K562 (cell line): ENCODE data around the gene TTLL3. TPM values are rescaled to one million over a fixed set of nuclear protein-coding genes. Genes with fewer than 3 reads are reported as not detected.

ENCODE experiments used
- BDP1 ChIP-seq: IDR thresholded peaks from 3 replicates; pipeline ENCODE4 v1.6.1; 2011; ENCODE audit not compliant: insufficient read length, insufficient read depth
- CBFA2T2 ChIP-seq: fragments of 450-650 bp; conservative IDR thresholded peaks from 2 replicates; pipeline ENCODE4 v1.6.1; 2017; ENCODE audit warnings: mild to moderate bottlenecking
- FOS ChIP-seq: IDR thresholded peaks from 3 replicates; pipeline ENCODE4 v1.6.1; 2011; ENCODE audit not compliant: insufficient read length; ENCODE audit errors: extremely low read depth
- FOXM1 ChIP-seq, 2 experiments: fragments of 450-650 bp in 1 of 2; sonication (generic) in 1 of 2; formaldehyde crosslinking in 1 of 2; IDR thresholded peaks; 2 replicates each; pipeline versions ENCODE4 v1.6.1 to v1.9.0; 2017 to 2022; ENCODE audit warnings: low read depth in 2 of 2, mild to moderate bottlenecking in 2 of 2, missing genetic modification reagents in 1 of 2, moderate library complexity in 1 of 2
- MECOM ChIP-seq: fragments of 250-450 bp; sonication (Bioruptor Pico); IDR thresholded peaks from 2 replicates; pipeline ENCODE4 v1.8.0; 2022; ENCODE audit warnings: inconsistent platforms
- MTA2 ChIP-seq: fragments of 450-650 bp; IDR thresholded peaks from 2 replicates; pipeline ENCODE4 v1.6.1; 2016; ENCODE audit warnings: low read depth
- NUFIP1 ChIP-seq: fragments of 450-650 bp; IDR thresholded peaks from 2 replicates; pipeline ENCODE4 v1.6.1; 2018; ENCODE audit not compliant: partially characterized antibody
- PHF8 ChIP-seq: fragments of 200-600 bp; sonication (generic); IDR thresholded peaks from 2 replicates; pipeline ENCODE4 v1.6.1; 2012; ENCODE audit warnings: mixed run types, mild to moderate bottlenecking, inconsistent platforms, low read length, moderate library complexity, borderline replicate concordance
- POLR2AphosphoS5 ChIP-seq: IDR thresholded peaks from 2 replicates; pipeline ENCODE4 v1.6.1; 2011; ENCODE audit warnings: mild to moderate bottlenecking, low read depth, low read length, moderate library complexity; ENCODE audit not compliant: control insufficient read depth, insufficient read depth
- RB1 ChIP-seq: fragments of 450-650 bp; IDR thresholded peaks from 2 replicates; pipeline ENCODE4 v1.6.1; 2017; ENCODE audit warnings: low read depth, mild to moderate bottlenecking
- SREBF2 ChIP-seq: sonication (generic); formaldehyde crosslinking; IDR thresholded peaks from 2 replicates; pipeline ENCODE4 v1.4.0; 2020; ENCODE audit warnings: mild to moderate bottlenecking, missing genetic modification reagents
- SRSF1 ChIP-seq: fragments of 200-400 bp; formaldehyde crosslinking; IDR thresholded peaks from 2 replicates; pipeline ENCODE4 v1.6.1; 2017; ENCODE audit warnings: mild to moderate bottlenecking, low read depth, low read length, moderate library complexity
- ZNF644 ChIP-seq: fragments of 200-800 bp; sonication (Bioruptor generic); IDR thresholded peaks from 2 replicates; pipeline ENCODE4 v1.6.1; 2016; ENCODE audit warnings: low read depth, missing genetic modification characterization, missing compliant biosample characterization
- ZSCAN32 ChIP-seq: fragments of 450-650 bp; formaldehyde crosslinking; IDR thresholded peaks from 2 replicates; pipeline ENCODE4 v1.4.0; 2020; ENCODE audit warnings: mild to moderate bottlenecking, moderate library complexity
- polyA plus RNA-seq, 8 experiments: library from polyadenylated mRNA; depleted of rRNA in 4 of 8; stranded (reverse) in 5 of 8; unstranded in 3 of 8; fragments of >200 nt; fragmentation: Nextera tagmentation in 2 of 8; fragmentation: Illumina TruSeq in 1 of 8; extraction: Ambion mirVana in 2 of 8; extraction: Trizol in 1 of 8; gene quantifications; 2 replicates each; pipeline versions ENCODE4 v1.2.1 to v1.2.3, GENCODE V29; 2011 to 2014; ENCODE audit warnings: inconsistent platforms in 1 of 8, missing spikeins in 1 of 8
- total RNA-seq, 7 experiments: library from RNA; depleted of rRNA in 6 of 7; stranded (reverse); fragments of >200 nt in 6 of 7; fragmentation: Illumina TruSeq in 2 of 7; extraction: Trizol in 2 of 7; gene quantifications; 2 replicates each; pipeline versions ENCODE4 v1.2.1 to v1.2.3, GENCODE V29; 2011 to 2021; ENCODE audit warnings: low replicate concordance in 1 of 7
- TF ChIP-seq, protein P1 (sequence below), 2 experiments: fragments of 450-650 bp; IDR thresholded peaks; 2 replicates each; pipeline ENCODE4 v1.6.1; 2016; ENCODE audit warnings: mild to moderate bottlenecking in 2 of 2, borderline replicate concordance in 1 of 2, low read depth in 1 of 2, moderate library complexity in 1 of 2
- TF ChIP-seq, protein P2 (sequence below): sonication (generic); formaldehyde crosslinking; IDR thresholded peaks from 2 replicates; pipeline ENCODE4 v1.8.0; 2022; ENCODE audit warnings: mild to moderate bottlenecking, missing genetic modification reagents, borderline replicate concordance
- TF ChIP-seq, protein P3 (sequence below): fragments of 250-450 bp; sonication (Bioruptor Pico); IDR thresholded peaks from 2 replicates; pipeline ENCODE4 v1.8.0; 2022; ENCODE audit warnings: inconsistent platforms, mild to moderate bottlenecking, moderate library complexity, borderline replicate concordance

Gene TTLL3
- total and polyA plus RNA-seq, 9 of the 15 experiments (the other 6 are each of a cell fraction or from before 2014, with no cell fraction given) = 8.9 to 106 (median 33.2) TPM

DNA sequence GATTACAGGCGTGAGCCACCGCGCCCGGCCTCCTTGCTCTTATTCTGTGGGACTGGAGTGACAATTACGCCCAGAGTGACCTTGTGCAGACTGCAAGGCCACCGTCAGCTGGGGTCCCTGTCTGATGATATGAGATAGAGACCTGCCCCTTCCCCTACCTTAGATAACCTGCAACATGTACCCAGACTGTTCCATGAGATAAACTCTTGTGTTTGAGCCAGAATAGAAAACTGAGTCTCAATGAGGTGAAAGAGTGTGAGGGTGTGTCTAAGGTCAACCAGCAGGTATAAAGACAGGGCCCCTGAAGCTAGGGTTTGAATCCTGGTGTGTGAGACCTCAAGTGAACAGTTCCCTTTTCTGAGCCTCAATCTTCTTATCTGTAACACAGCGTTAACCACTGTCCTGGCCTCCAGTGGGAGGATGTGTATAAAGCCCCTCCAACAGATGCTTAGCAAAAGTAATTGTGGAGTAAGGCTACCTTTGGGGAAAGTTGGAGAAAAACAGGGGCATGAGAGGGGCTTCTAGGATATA is 23.8 kb upstream of the TTLL3 start (continued):
- TF ChIP-seq, protein P1, sequence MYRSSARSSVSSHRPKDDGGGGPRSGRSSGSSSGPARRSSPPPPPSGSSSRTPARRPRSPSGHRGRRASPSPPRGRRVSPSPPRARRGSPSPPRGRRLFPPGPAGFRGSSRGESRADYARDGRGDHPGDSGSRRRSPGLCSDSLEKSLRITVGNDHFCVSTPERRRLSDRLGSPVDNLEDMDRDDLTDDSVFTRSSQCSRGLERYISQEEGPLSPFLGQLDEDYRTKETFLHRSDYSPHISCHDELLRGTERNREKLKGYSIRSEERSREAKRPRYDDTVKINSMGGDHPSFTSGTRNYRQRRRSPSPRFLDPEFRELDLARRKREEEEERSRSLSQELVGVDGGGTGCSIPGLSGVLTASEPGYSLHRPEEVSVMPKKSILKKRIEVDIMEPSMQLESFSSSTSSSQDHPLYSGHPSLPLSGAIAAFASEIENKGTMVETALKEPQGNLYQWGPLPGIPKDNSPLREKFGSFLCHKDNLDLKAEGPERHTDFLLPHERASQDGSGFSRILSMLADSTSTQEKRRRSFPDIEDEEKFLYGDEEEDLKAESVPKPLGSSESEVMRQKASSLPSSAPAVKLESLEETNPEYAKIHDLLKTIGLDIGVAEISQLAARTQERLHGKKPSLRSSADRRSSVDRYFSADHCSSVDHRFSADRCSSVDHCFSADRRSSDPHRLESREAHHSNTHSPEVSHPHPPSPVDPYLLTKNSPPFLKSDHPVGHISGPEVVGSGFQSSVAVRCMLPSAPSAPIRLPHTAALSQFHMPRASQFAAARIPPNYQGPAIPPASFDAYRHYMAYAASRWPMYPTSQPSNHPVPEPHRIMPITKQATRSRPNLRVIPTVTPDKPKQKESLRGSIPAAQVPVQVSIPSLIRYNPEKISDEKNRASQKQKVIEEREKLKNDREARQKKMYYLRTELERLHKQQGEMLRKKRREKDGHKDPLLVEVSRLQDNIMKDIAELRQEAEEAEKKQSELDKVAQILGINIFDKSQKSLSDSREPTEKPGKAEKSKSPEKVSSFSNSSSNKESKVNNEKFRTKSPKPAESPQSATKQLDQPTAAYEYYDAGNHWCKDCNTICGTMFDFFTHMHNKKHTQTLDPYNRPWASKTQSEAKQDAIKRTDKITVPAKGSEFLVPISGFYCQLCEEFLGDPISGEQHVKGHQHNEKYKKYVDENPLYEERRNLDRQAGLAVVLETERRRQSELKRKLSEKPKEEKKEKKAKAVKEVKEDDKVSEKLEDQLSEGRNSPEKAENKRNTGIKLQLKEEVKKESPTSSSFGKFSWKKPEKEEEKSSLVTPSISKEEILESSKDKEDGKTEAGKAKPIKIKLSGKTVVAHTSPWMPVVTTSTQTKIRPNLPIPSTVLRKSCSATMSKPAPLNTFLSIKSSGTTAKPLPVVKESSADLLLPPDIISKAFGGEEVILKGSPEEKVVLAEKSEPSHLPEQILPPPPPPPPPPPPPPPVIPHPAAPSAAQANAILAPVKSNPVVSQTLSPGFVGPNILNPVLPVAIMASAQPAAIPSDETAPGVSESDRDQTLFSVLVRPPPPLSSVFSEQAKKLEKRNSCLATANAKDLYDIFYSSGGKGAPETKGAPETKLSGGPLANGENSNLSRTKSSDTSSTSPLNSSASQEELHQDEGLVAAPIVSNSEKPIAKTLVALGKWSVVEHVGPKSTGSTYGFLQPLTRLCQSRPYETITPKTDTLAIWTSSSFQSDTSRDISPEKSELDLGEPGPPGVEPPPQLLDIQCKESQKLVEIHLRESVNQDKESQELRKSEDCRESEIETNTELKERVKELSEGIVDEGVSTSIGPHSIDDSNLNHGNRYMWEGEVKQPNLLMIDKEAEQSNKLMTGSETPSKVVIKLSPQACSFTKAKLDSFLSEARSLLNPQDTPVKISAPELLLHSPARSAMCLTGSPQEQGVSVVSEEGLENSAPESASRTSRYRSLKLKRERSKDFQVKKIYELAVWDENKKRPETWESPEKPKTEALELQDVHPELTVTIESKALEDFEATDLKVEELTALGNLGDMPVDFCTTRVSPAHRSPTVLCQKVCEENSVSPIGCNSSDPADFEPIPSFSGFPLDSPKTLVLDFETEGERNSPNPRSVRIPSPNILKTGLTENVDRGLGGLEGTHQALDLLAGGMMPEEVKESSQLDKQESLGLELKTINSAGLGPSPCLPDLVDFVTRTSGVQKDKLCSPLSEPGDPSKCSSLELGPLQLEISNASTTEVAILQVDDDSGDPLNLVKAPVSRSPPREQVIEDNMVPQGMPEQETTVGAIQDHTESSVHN (IDR thresholded peaks at IDR 0.05; ENCODE audit: borderline replicate concordance in 1 of 2, low read depth in 1 of 2) = no peak
- no peak for TF ChIP-seq ZSCAN32
- TF ChIP-seq NUFIP1 = peak; percentile 57
- TF ChIP-seq MTA2 = peak; percentile 70
- no peak for TF ChIP-seq PHF8
- TF ChIP-seq FOS = no peak
- TF ChIP-seq RB1 = 0 out of 2 replicates have a peak, but pooled peaks have one; percentile 44
- TF ChIP-seq CBFA2T2 = peak; percentile 91
- TF ChIP-seq SREBF2 (CRISPR knock-in tag) = no peak
- TF ChIP-seq ZNF644 (tag) = peak; percentile 65; the same call in 1 of the 2 replicates
- TF ChIP-seq, protein P2, sequence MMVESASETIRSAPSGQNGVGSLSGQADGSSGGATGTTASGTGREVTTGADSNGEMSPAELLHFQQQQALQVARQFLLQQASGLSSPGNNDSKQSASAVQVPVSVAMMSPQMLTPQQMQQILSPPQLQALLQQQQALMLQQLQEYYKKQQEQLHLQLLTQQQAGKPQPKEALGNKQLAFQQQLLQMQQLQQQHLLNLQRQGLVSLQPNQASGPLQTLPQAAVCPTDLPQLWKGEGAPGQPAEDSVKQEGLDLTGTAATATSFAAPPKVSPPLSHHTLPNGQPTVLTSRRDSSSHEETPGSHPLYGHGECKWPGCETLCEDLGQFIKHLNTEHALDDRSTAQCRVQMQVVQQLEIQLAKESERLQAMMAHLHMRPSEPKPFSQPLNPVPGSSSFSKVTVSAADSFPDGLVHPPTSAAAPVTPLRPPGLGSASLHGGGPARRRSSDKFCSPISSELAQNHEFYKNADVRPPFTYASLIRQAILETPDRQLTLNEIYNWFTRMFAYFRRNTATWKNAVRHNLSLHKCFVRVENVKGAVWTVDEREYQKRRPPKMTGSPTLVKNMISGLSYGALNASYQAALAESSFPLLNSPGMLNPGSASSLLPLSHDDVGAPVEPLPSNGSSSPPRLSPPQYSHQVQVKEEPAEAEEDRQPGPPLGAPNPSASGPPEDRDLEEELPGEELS = no peak
- TF ChIP-seq, protein P3, sequence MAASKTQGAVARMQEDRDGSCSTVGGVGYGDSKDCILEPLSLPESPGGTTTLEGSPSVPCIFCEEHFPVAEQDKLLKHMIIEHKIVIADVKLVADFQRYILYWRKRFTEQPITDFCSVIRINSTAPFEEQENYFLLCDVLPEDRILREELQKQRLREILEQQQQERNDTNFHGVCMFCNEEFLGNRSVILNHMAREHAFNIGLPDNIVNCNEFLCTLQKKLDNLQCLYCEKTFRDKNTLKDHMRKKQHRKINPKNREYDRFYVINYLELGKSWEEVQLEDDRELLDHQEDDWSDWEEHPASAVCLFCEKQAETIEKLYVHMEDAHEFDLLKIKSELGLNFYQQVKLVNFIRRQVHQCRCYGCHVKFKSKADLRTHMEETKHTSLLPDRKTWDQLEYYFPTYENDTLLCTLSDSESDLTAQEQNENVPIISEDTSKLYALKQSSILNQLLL (CRISPR knock-in tag) = no peak
- TF ChIP-seq POLR2AphosphoS5 = peak; percentile 81
- TF ChIP-seq FOXM1 (IDR thresholded peaks at IDR 0.05; ENCODE audit: low read depth) = peak; percentile 47; the same call in 1 of the 2 replicates
- TF ChIP-seq FOXM1 (CRISPR knock-in tag; IDR thresholded peaks at IDR 0.05; ENCODE audit: low read depth) = no peak
- no peak for TF ChIP-seq SRSF1
- TF ChIP-seq MECOM (CRISPR knock-in tag) = no peak
- no peak for TF ChIP-seq BDP1
